Endothelial cell of umbilical vein (primary cell): ENCODE data around the gene SMCO3. TPM values are rescaled to one million over a fixed set of nuclear protein-coding genes. Genes with fewer than 3 reads are reported as not detected.

Source experiments
- BruUV-seq: library from RNA; stranded (reverse); fragments of 400-500 nt; replicated peaks from 2 replicates; lab custom pipeline; 2021; lab: Mats Ljungman, UMichigan
- CTCF ChIA-PET: fragments of 300-600, 350-600 bp; sonication (Branson Sonifier 250); formaldehyde crosslinking; loops from one replicate; lab custom pipeline; 2021; ENCODE audit warnings: antibody characterized with exemption, inconsistent platforms; lab: Charles Lee
- POLR2A ChIA-PET: fragments of 300-600, 350-600 bp; sonication (Branson Sonifier 250); formaldehyde crosslinking; loops from one replicate; lab custom pipeline; 2021; ENCODE audit warnings: antibody characterized with exemption, inconsistent platforms; lab: Charles Lee
- DNase-seq: peaks from one replicate; pipeline ENCODE4 v3.0.0-alpha.2; 2011; ENCODE audit warnings: low read depth, low spot score
- FAIRE-seq: peaks from 2 replicates; lab custom pipeline; 2011; peaks lifted over from hg19 to GRCh38; lab: Jason Lieb, UNC
- H2AFZ ChIP-seq: 2 replicates; pipeline ENCODE4 v1.6.0; 2012; ENCODE audit warnings: low read depth, low read length, control low read depth, inconsistent platforms
- H3K27ac ChIP-seq: 2 replicates; pipeline ENCODE4 v1.5.1; 2011; ENCODE audit warnings: low read depth, mild to moderate bottlenecking, control low read depth, low read length, moderate library complexity; ENCODE audit not compliant: insufficient read depth
- H3K27me3 ChIP-seq, 2 experiments: 2 replicates each; pipeline versions ENCODE4 v1.6.0 to v1.6.1; 2011; ENCODE audit warnings: low read length in 2 of 2, mixed read lengths in 1 of 2; ENCODE audit not compliant: control insufficient read depth in 2 of 2, insufficient read depth in 2 of 2
- H3K36me3 ChIP-seq, 2 experiments: 2 replicates in 1 of 2; 3 replicates in 1 of 2; pipeline ENCODE4 v1.5.1; 2011; ENCODE audit warnings: low read length in 2 of 2, mild to moderate bottlenecking in 1 of 2, moderate library complexity in 1 of 2; ENCODE audit not compliant: control insufficient read depth in 2 of 2, insufficient read depth in 2 of 2; ENCODE audit errors: extremely low read depth in 1 of 2
- H3K4me1 ChIP-seq: 3 replicates; pipeline ENCODE4 v1.5.1; 2011; ENCODE audit warnings: mild to moderate bottlenecking, low read length; ENCODE audit not compliant: control insufficient read depth, insufficient read depth; ENCODE audit errors: extremely low read depth
- H3K4me2 ChIP-seq: 2 replicates; pipeline ENCODE4 v1.6.1; 2011; ENCODE audit warnings: low read length, control low read depth, mixed read lengths; ENCODE audit not compliant: insufficient read depth
- H3K4me3 ChIP-seq, 3 experiments: fragments of 200-600 bp in 1 of 3; sonication (generic), shearing (Covaris generic) in 1 of 3; replicated peaks in 1 of 3; 2 replicates each; pipeline ENCODE4 v1.5.1; 2011 to 2016; ENCODE audit warnings: control low read depth in 3 of 3, low read length in 3 of 3, mild to moderate bottlenecking in 2 of 3, inconsistent platforms in 1 of 3, low read depth in 1 of 3, moderate library complexity in 1 of 3; ENCODE audit not compliant: insufficient read depth in 1 of 3
- H3K79me2 ChIP-seq: 2 replicates; pipeline ENCODE4 v1.6.0; 2012; ENCODE audit warnings: low read length, inconsistent platforms; ENCODE audit not compliant: control insufficient read depth, insufficient read depth
- H3K9ac ChIP-seq: replicated peaks from 2 replicates; pipeline ENCODE3; 2011; ENCODE audit warnings: low read length, control low read depth; ENCODE audit not compliant: insufficient read depth; ENCODE audit errors: extremely low read depth
- H3K9me1 ChIP-seq: replicated peaks from 3 replicates; pipeline ENCODE4 v1.6.0; 2011; ENCODE audit warnings: mild to moderate bottlenecking, low read length; ENCODE audit not compliant: control insufficient read depth, insufficient read depth; ENCODE audit errors: extremely low read depth
- H3K9me3 ChIP-seq: replicated peaks from 2 replicates; pipeline ENCODE4 v1.5.1; 2012; ENCODE audit warnings: low read length, inconsistent platforms; ENCODE audit not compliant: control insufficient read depth, insufficient read depth
- H4K20me1 ChIP-seq: replicated peaks from 2 replicates; pipeline ENCODE3; 2011; ENCODE audit warnings: mild to moderate bottlenecking, low read length; ENCODE audit not compliant: control insufficient read depth, insufficient read depth; ENCODE audit errors: extremely low read depth
- CTCF ChIP-seq, 2 donors: IDR thresholded peaks; 1 replicate in 1 of 2; 2 replicates in 1 of 2; pipeline ENCODE4 v1.5.1; 2011; ENCODE audit warnings: low read length in 2 of 2, mild to moderate bottlenecking in 2 of 2, moderate library complexity in 2 of 2, control low read depth in 1 of 2, inconsistent platforms in 1 of 2, low read depth in 1 of 2; ENCODE audit not compliant: insufficient read depth in 1 of 2; ENCODE audit errors: extremely low read depth in 1 of 2
- EZH2 ChIP-seq: IDR thresholded peaks from 2 replicates; pipeline ENCODE4 v1.6.1; 2012; ENCODE audit warnings: borderline replicate concordance, low read depth, mild to moderate bottlenecking, moderate library complexity, low read length, inconsistent platforms; ENCODE audit not compliant: severe bottlenecking
- FOS ChIP-seq: IDR thresholded peaks from 2 replicates; pipeline ENCODE4 v1.6.1; 2011; ENCODE audit warnings: mild to moderate bottlenecking, low read length, moderate library complexity, borderline replicate concordance; ENCODE audit not compliant: insufficient read depth
- GATA2 ChIP-seq: IDR thresholded peaks from 2 replicates; pipeline ENCODE4 v1.7.0; 2011; ENCODE audit warnings: low read depth, mild to moderate bottlenecking, moderate library complexity, mixed read lengths, low read length; ENCODE audit not compliant: insufficient read length, insufficient read depth
- JUN ChIP-seq: IDR thresholded peaks from 2 replicates; pipeline ENCODE4 v1.6.1; 2011; ENCODE audit warnings: borderline replicate concordance, low read depth; ENCODE audit not compliant: insufficient read length, insufficient read depth
- MYC ChIP-seq: IDR thresholded peaks from one replicate; pipeline ENCODE4 v1.6.1; 2011; ENCODE audit warnings: mild to moderate bottlenecking, low read depth, low read length
- POLR2A ChIP-seq: IDR thresholded peaks from 2 replicates; pipeline ENCODE4 v1.6.1; 2012; ENCODE audit warnings: low read depth, mild to moderate bottlenecking, control low read depth, low read length
- POLR2AphosphoS5 ChIP-seq: IDR thresholded peaks from 2 replicates; pipeline ENCODE4 v1.6.1; 2012; ENCODE audit warnings: low read depth, mild to moderate bottlenecking, control low read depth, low read length, moderate library complexity; ENCODE audit not compliant: insufficient read depth
- dilution Hi-C: fragments of 300-500 bp; cut with MboI; formaldehyde crosslinking; loops from one replicate; pipeline ENCODE4 v1.15.0; 2019; ENCODE audit warnings: low sequenced_read_pairs; ENCODE audit not compliant: extremely low pct_ligation_motif_present
- intact Hi-C: fragments of 100-400 bp; cut with micrococcal nuclease; formaldehyde crosslinking; loops from one replicate; pipeline ENCODE4 v1.10.0; 2022
- polyA plus RNA-seq, 4 experiments: library from polyadenylated mRNA; depleted of rRNA in 3 of 4; stranded (reverse) in 3 of 4; unstranded in 1 of 4; fragments of >200 nt; gene quantifications; 2 replicates each; pipeline versions ENCODE4 v1.2.1 to v1.2.3, GENCODE V29; 2011 to 2012; ENCODE audit warnings: missing spikeins in 1 of 4
- total RNA-seq: library from RNA; stranded (reverse); gene quantifications from 2 replicates; pipeline ENCODE4 v1.2.3, GENCODE V29; 2021

SMCO3 gene
- total and polyA plus RNA-seq, 2 donors (not counting 3 experiments of a cell fraction or from before 2014, with no cell fraction given): 0.33 to 0.35 TPM

DNA sequence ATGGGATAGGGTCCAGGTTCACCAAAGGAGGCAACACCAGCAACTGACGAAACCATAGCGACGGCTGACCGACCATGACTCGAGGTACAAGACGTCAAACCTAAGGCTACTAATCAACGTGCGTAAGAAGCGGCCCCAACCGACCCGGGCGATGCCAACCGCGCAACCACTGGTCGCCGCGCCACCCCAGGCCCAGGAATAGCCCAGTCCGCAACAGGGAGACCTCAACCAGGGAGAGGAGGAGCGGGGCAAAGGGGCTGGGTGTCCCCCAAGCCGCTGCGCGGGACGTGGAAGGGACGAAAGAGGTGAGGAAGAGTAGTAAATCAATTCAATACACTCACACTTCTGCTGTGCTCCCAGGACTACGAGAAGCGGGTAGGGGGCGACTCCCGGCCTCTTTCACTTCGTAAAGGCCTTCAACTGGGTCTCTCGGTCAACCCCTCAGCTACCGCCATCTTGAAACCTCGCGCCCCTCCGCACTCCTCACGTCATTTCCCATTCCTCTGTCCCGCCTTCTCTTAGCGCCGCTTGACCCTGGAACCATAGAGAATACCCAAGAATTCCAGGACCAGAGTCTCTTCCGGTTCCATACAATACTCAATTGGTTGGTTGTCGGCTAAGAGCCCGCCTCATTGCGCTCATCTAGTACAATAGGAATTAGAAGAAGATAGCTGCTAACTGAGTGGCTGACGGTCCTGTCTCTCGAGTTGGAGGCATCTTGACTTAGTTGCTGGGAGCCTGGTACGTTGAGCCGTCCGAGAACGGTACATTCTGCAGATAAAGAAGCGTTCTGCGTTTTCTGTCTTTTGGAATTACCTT, 10.8 kb downstream of the SMCO3 start, which contains the start of the genes C12orf60 and WBP11:
Gene C12orf60 (plus strand): TSS at position 660 of the 819 bp plus-strand sequence. CDS start 19,266 bp downstream, outside the sequence.
Gene WBP11 (minus strand): TSS at position 468 of the 819 bp plus-strand sequence. CDS start 2,095 bp downstream, outside the sequence.
- Histone ChIP-seq H3K27me3 (no peaks in the 10 kb centered on the region), H3K79me2 (peaks cover 42% of the 10 kb centered on the region), H3K27ac (peak within 1 kb of the TSS; percentile 90), H3K9me1 (no peaks in the 10 kb centered on the region), H3K4me3 (peak within 1 kb of the TSS; percentile 82 to 98 (median 97)), H4K20me1 (no peaks in the 10 kb centered on the region), H3K9me3 (no peaks in the 10 kb centered on the region), H3K36me3 (peaks cover 4 to 9% of the 10 kb centered on the region in 2 experiments), H2AFZ (peak within 1 kb of the TSS; percentile 88), H3K9ac (peak within 1 kb of the TSS; percentile 97), H3K4me1 (peaks cover 17% of the 10 kb centered on the region), H3K4me2 (peak within 1 kb of the TSS; percentile 95)
- FAIRE-seq (peak; percentile 96), DNase-seq (peak; percentile 99)
- POLR2A ChIA-PET: interaction anchor here (0.7 to 1.3 kb wide), 7 partner anchors 8 to 157 kb away, joined by 3 to 12 read pairs (median 3); a partner anchor contains a TSS
- no peak for TF ChIP-seq MYC
- no peak for TF ChIP-seq GATA2
- peak; percentile 80 for TF ChIP-seq POLR2AphosphoS5
- no peak for TF ChIP-seq JUN
- TF ChIP-seq FOS: no peak
- no peak for TF ChIP-seq EZH2
- no peak for TF ChIP-seq CTCF (IDR thresholded peaks at IDR 0.05; ENCODE audit: extremely low read depth in 1 of 2, insufficient read depth in 1 of 2, low read depth in 1 of 2, low read length in 2 of 2)
- TF ChIP-seq POLR2A: peak; percentile 92
- intact Hi-C loops (loop anchor here (1.0 kb wide), 6 partner anchors 29 to 418 kb away; partner anchors contain the start of gene ARHGDIB), dilution Hi-C loops (no loop called here)
- CTCF ChIA-PET: interaction anchor here (0.8 to 3.2 kb wide), 12 partner anchors 8 to 565 kb away, joined by 3 to 20 read pairs (median 6); partner anchors contain the start of gene RERG
- BruUV-seq: TSS peak; percentile 57
